Lower lobe of right lung (tissue), 2 donors: ENCODE results near the gene LTBR. TPM values are rescaled to one million over a fixed set of nuclear protein-coding genes. Genes with fewer than 3 reads are reported as not detected.

Experiments
- ATAC-seq, 2 donors: fragments of 200-7000 bp; cut with Tn5 transposase; one replicate each; pipeline ENCODE4 v1.9.1; 2020 to 2022; ENCODE audit warnings: mild to moderate bottlenecking in 2 of 2, moderate library complexity in 2 of 2
- DNase-seq: peaks from one replicate; pipeline ENCODE4 v3.0.0-alpha.2; 2020
- H3K27ac ChIP-seq: fragments of 200-600 bp; one replicate; pipeline ENCODE4 v1.8.0; 2022
- H3K27me3 ChIP-seq: fragments of 200-600 bp; one replicate; pipeline ENCODE4 v1.8.0; 2022; ENCODE audit warnings: low read depth
- H3K36me3 ChIP-seq: fragments of 200-600 bp; one replicate; pipeline ENCODE4 v1.8.0; 2022; ENCODE audit warnings: mild to moderate bottlenecking
- H3K4me1 ChIP-seq: fragments of 200-600 bp; one replicate; pipeline ENCODE4 v1.8.0; 2022
- H3K4me3 ChIP-seq: fragments of 200-600 bp; one replicate; pipeline ENCODE4 v1.8.0; 2022; ENCODE audit warnings: mild to moderate bottlenecking
- H3K9me3 ChIP-seq: fragments of 200-600 bp; one replicate; pipeline ENCODE4 v1.8.0; 2022
- CTCF ChIP-seq: fragments of 200-600 bp; IDR thresholded peaks from one replicate; pipeline ENCODE4 v1.8.0; 2022; ENCODE audit warnings: antibody characterized with exemption, mild to moderate bottlenecking
- intact Hi-C: fragments of 100-400 bp; cut with DNase I; formaldehyde crosslinking; loops from one replicate; pipeline ENCODE4 v1.11.0; 2022
- total RNA-seq: library from RNA; stranded (reverse); fragmentation: NEBNext Ultra II Directional; extraction: Animal tissue kit (Norgen Biotek cat#: 25700); gene quantifications from one replicate; pipeline ENCODE4 v1.2.1, GENCODE V29; 2021
- donor health status: DM: no; HTN: yes; CAD: no; lungs with severe emphysema.

Gene LTBR
- total RNA-seq, 1 donor from 2014 or later = 122 TPM

GRCh38 chr12:6392504-6392903, 8.5 kb downstream of the LTBR start:
- H3K9me3 ChIP-seq = no peaks in the 10 kb centered on the region
- H3K36me3 ChIP-seq = peaks cover 48% of the 10 kb centered on the region
- ATAC-seq (peak; percentile 76 to 88), DNase-seq (no peak)
- no peak overlapping the region for H3K27ac ChIP-seq
- TF ChIP-seq CTCF = no peak
- no peak overlapping the region for H3K4me3 ChIP-seq
- intact Hi-C loops = no loop called here
- no peaks in the 10 kb centered on the region for H3K27me3 ChIP-seq
- peaks cover 17% of the 10 kb centered on the region for H3K4me1 ChIP-seq

- Histone ChIP-seq H3K36me3 (peaks cover 43% of the 10 kb centered on the region), H3K27ac (no peak overlapping the region), H3K4me3 (no peak overlapping the region), H3K4me1 (peaks cover 17% of the 10 kb centered on the region), H3K27me3 (no peaks in the 10 kb centered on the region), H3K9me3 (no peaks in the 10 kb centered on the region)
- no peak for TF ChIP-seq CTCF
- intact Hi-C loops = no loop called here
- no peak for ATAC-seq
- no peak for DNase-seq
Observed at GRCh38 chr12:6393109-6393508, 9.1 kb downstream of the LTBR start.

- intact Hi-C loops = no loop called here
- ATAC-seq = peak in 1 of 2 donors; percentile 50
Observed at GRCh38 chr12:6394398-6394797, 10.4 kb downstream of the LTBR start.

GRCh38 chr12:6396031-6396430, 12.1 kb downstream of the LTBR start:
- Histone ChIP-seq H3K36me3 (peaks cover 14% of the 10 kb centered on the region), H3K27me3 (no peaks in the 10 kb centered on the region), H3K27ac (no peak overlapping the region), H3K4me3 (no peak overlapping the region), H3K4me1 (peaks cover 17% of the 10 kb centered on the region), H3K9me3 (no peaks in the 10 kb centered on the region)
- ATAC-seq (no peak), DNase-seq (no peak)
- intact Hi-C loops = no loop called here
- no peak for TF ChIP-seq CTCF

More at GRCh38 chr12:6394398-6394797, 10.4 kb downstream of the LTBR start:
- DNase-seq = no peak
- Histone ChIP-seq H3K4me3 (no peak overlapping the region), H3K4me1 (peaks cover 17% of the 10 kb centered on the region), H3K27me3 (no peaks in the 10 kb centered on the region), H3K27ac (no peak overlapping the region), H3K9me3 (no peaks in the 10 kb centered on the region), H3K36me3 (peaks cover 30% of the 10 kb centered on the region)
- TF ChIP-seq CTCF = no peak

GRCh38 chr12:6399884-6400644, 16.1 kb downstream of the LTBR start:
- intact Hi-C loops = no loop called here
- H3K9me3 ChIP-seq = no peaks in the 10 kb centered on the region
- no peaks in the 10 kb centered on the region for H3K36me3 ChIP-seq
- ATAC-seq (no peak), DNase-seq (no peak)
- TF ChIP-seq CTCF = no peak
- no peak overlapping the region for H3K4me3 ChIP-seq
- H3K27ac ChIP-seq = no peak overlapping the region
- H3K4me1 ChIP-seq = no peaks in the 10 kb centered on the region
- H3K27me3 ChIP-seq = no peaks in the 10 kb centered on the region
